AG09309 (cell line): ENCODE data around the gene SOX5.
"Not testable (repeated sequence)": the region's sequence is repeated elsewhere in the genome, so short reads cannot be mapped to it uniquely, and the experiment has no call there.

ENCODE experiments used
- DNase-seq: peaks from one replicate; pipeline ENCODE4 v3.0.0-alpha.2; 2010; ENCODE audit warnings: low read depth
- H3K4me3 ChIP-seq: 2 replicates; pipeline ENCODE4 v1.5.1; 2011; ENCODE audit warnings: mild to moderate bottlenecking, low read depth, low read length, moderate library complexity; ENCODE audit not compliant: control insufficient read depth
- TF ChIP-seq, protein P1 (sequence below): IDR thresholded peaks from 2 replicates; pipeline ENCODE4 v1.5.1; 2011; ENCODE audit warnings: mild to moderate bottlenecking, low read depth, low read length, inconsistent platforms; ENCODE audit not compliant: insufficient read depth, control insufficient read depth; ENCODE audit errors: missing control alignments

Gene SOX5

DNA sequence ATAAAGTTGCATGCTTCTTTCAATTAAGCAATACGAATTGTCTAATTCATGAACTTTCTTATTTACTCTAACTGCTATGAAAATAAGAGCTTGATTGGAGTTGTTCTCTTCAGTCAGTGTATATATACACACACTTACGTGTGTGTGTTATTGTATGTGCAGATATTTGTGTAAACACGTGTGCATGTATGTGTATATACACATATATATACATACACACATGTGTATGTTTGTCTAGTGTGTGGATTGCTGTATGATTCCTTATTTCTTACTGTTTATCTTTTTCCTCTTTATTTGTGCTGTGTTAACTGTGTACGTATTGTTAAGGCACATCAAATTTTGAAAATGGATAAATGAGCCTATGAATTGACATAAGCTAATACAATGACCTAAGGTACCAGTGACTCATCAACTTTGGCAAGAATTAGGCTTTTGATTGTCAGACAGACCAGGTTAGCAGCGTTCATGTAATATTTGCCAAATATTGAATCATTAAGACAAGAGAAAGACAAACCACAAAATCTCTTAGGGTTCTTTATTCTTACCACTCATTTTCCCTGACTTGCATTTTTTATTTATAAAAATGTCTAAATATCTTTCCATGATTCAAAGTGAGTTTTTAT is 423.9 kb downstream of the SOX5 start:
- DNase-seq: no peak
- TF ChIP-seq, protein P1, sequence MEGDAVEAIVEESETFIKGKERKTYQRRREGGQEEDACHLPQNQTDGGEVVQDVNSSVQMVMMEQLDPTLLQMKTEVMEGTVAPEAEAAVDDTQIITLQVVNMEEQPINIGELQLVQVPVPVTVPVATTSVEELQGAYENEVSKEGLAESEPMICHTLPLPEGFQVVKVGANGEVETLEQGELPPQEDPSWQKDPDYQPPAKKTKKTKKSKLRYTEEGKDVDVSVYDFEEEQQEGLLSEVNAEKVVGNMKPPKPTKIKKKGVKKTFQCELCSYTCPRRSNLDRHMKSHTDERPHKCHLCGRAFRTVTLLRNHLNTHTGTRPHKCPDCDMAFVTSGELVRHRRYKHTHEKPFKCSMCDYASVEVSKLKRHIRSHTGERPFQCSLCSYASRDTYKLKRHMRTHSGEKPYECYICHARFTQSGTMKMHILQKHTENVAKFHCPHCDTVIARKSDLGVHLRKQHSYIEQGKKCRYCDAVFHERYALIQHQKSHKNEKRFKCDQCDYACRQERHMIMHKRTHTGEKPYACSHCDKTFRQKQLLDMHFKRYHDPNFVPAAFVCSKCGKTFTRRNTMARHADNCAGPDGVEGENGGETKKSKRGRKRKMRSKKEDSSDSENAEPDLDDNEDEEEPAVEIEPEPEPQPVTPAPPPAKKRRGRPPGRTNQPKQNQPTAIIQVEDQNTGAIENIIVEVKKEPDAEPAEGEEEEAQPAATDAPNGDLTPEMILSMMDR: no peak
- no peak overlapping the region for H3K4me3 ChIP-seq

- H3K4me3 ChIP-seq: no peak overlapping the region
- no peak for DNase-seq
- TF ChIP-seq, protein P1: no peak
Observed at GRCh38 chr12:23523339-23523738, 426.1 kb downstream of the SOX5 start.

- not testable (repeated sequence) for DNase-seq, H3K4me3 ChIP-seq
Observed at GRCh38 chr12:23519444-23519843, 430.0 kb downstream of the SOX5 start.

DNA sequence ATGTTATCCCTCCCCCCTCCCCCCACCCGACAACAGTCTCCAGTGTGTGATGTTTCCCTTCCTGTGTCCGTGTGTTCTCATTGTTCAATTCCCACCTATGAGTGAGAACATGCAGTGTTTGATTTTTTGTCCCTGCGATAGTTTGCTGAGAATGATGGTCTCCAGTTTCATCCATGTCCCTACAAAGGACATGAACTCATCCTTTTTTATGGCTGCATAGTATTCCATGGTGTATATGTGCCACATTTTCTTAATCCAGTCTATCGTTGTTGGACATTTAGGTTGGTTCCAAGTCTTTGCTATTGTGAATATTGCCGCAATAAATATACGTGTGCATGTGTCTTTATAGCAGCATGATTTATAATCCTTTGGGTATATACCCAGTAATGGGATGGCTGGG is 433.7 kb downstream of the SOX5 start:
- DNase-seq, H3K4me3 ChIP-seq: not testable (repeated sequence)

- DNase-seq: no peak
- no peak overlapping the region for H3K4me3 ChIP-seq
- TF ChIP-seq, protein P1: no peak
Observed at GRCh38 chr12:23510484-23510883, 439.0 kb downstream of the SOX5 start.

DNA sequence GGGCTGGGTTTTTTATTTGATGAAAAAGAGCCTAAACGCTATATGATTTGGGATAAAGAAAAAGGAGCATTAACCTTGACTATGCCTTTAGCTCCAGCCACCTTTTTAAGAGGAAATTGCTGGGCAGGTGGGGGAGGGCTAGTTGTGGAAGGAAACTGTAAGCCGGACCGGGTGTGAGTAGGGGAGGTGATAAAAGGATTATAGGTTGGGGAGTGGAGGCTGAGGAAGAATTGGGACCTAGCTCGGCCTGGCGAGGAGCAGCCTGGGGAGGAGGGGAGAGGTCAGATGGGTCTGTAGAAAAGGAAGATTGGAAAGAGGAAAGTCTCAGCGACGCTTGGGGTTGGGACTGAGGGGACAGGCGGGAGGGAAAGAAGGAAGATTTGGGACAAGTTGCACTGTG is 439.6 kb downstream of the SOX5 start:
- H3K4me3 ChIP-seq, DNase-seq: not testable (repeated sequence)

DNA sequence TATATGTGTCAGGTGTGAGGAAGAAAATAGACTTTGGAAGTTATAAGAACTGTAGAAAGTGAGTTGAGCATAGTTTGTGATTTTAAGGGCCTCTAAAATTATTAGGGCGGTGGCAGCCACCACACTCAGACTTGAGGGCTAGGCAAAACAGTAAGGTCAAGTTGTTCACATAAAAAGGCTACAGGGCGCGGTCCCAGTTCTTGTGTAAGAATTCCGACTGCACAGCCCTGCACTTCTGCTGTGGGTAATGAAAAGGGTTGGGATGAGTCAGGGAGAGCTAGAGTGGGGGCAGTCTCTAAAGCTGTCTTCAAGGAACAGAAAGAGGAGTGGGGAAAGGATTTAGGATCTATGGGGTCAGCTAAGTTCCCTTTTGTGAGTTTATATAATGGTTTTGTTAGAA is 441.7 kb downstream of the SOX5 start:
- H3K4me3 ChIP-seq, DNase-seq: not testable (repeated sequence)

GRCh38 chr12:23505736-23506135 is 443.7 kb downstream of the SOX5 start:
- DNase-seq: not testable (repeated sequence)

GRCh38 chr12:23504641-23505399 is 444.6 kb downstream of the SOX5 start:
- TF ChIP-seq, protein P1: no peak
- H3K4me3 ChIP-seq: no peak overlapping the region
- no peak for DNase-seq

More at GRCh38 chr12:23505736-23506135, 443.7 kb downstream of the SOX5 start:
- not testable (repeated sequence) for H3K4me3 ChIP-seq
